HEK293T (cell line): ENCODE measurements around the gene TXNRD2.

Source experiments
- FOXA1 ChIP-seq: fragments of 450-650 bp; IDR thresholded peaks from 2 replicates; pipeline ENCODE4 v1.6.1; 2016; ENCODE audit warnings: mild to moderate bottlenecking
- FOXK2 ChIP-seq: fragments of 450-650 bp; IDR thresholded peaks from 2 replicates; pipeline ENCODE4 v1.6.1; 2016; ENCODE audit warnings: mild to moderate bottlenecking
- LEF1 ChIP-seq: fragments of 450-650 bp; IDR thresholded peaks from 2 replicates; pipeline ENCODE4 v1.6.1; 2017; ENCODE audit warnings: mild to moderate bottlenecking, borderline replicate concordance
- SUZ12 ChIP-seq: fragments of 450-650 bp; IDR thresholded peaks from 2 replicates; pipeline ENCODE4 v1.6.1; 2016; ENCODE audit warnings: mild to moderate bottlenecking

DNA sequence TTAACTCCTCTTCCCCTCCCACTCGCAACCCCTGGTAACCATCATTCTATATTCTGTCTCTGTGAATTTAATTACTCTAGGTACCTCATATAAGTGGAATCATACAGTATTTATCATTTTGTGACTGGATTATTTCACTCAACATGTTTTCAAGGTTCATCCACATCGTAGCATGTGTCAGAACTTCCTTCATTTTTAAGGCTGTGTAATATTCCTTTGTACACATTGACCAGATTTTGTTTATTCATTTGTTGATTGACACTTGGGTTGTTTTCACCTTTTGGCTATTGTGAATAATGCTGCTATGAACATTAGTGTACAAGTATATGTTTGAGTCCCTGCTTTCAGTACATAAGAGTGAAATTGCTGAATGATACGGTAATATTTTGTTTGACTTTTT lies 84.2 kb downstream of the TXNRD2 start:
- no peak for TF ChIP-seq FOXK2
- no peak for TF ChIP-seq SUZ12
- no peak for TF ChIP-seq FOXA1
- no peak for TF ChIP-seq LEF1
